Measurements from ENCODE around the gene PARVB.

DNA sequence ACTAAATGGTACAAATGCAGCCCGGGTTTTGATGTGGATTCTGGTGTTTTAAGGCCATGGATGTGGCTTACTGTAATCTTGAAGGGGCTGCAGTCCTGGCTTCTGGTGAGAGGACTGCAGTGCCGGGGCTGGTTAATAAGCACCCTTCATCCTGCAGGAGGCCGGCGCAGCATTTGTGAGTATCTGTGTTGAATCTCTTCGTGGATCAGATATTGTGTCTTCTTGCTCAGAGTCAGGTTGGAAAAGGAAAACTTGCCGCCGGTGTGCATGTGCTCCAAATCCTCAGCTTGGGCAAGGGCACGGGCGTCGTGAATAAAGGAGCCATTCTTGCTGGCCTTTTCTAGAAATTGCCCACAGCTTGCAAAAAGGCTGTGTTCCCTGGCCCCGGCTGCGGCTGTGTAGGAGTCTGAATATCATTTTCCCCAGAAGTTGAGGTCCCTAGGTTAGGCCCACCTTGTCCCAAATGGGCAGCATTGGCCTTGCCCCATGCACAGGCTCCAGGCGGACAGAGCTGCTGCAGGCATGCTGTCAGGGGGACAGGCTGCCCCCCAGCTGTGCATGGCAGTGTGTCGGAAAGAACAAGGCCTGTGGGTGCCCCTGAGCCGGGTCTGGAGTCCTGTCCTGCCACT is 28.9 kb upstream of the PARVB start:
- TF ChIP-seq, protein P1, sequence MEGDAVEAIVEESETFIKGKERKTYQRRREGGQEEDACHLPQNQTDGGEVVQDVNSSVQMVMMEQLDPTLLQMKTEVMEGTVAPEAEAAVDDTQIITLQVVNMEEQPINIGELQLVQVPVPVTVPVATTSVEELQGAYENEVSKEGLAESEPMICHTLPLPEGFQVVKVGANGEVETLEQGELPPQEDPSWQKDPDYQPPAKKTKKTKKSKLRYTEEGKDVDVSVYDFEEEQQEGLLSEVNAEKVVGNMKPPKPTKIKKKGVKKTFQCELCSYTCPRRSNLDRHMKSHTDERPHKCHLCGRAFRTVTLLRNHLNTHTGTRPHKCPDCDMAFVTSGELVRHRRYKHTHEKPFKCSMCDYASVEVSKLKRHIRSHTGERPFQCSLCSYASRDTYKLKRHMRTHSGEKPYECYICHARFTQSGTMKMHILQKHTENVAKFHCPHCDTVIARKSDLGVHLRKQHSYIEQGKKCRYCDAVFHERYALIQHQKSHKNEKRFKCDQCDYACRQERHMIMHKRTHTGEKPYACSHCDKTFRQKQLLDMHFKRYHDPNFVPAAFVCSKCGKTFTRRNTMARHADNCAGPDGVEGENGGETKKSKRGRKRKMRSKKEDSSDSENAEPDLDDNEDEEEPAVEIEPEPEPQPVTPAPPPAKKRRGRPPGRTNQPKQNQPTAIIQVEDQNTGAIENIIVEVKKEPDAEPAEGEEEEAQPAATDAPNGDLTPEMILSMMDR (IDR thresholded peaks at IDR 0.05), result no peak
- TF ChIP-seq POLR2A (IDR thresholded peaks at IDR 0.05), result no peak
